MM.1S (cell line): ENCODE data around the gene PSPC1.

Experiments
- DNase-seq: peaks from one replicate; pipeline ENCODE4 v3.0.0-alpha.2; 2015
- H2AFZ ChIP-seq: fragments of 300-600 bp; sonication (generic); 2 replicates; pipeline ENCODE4 v1.6.0; 2016; ENCODE audit warnings: antibody characterized with exemption, low read length
- H3F3A ChIP-seq: fragments of 300-600 bp; sonication (generic); 2 replicates; pipeline ENCODE4 v1.6.1; 2016; ENCODE audit warnings: mild to moderate bottlenecking, antibody characterized with exemption, low read length, moderate library complexity, mixed read lengths; ENCODE audit not compliant: insufficient read depth
- H3K27ac ChIP-seq: fragments of 300-600 bp; sonication (generic); 2 replicates; pipeline ENCODE4 v1.5.1; 2016; ENCODE audit warnings: mild to moderate bottlenecking, low read length
- H3K27me3 ChIP-seq: fragments of 300-600 bp; sonication (generic); replicated peaks from 2 replicates; pipeline ENCODE4 v1.6.0; 2016; ENCODE audit warnings: low read length; ENCODE audit not compliant: insufficient read depth
- H3K36me3 ChIP-seq: fragments of 300-600 bp; sonication (generic); replicated peaks from 2 replicates; pipeline ENCODE4 v1.6.1; 2016; ENCODE audit warnings: mild to moderate bottlenecking, low read length, mixed read lengths; ENCODE audit not compliant: insufficient read depth
- H3K4me1 ChIP-seq: fragments of 300-600 bp; sonication (generic); 2 replicates; pipeline ENCODE4 v1.6.1; 2016; ENCODE audit warnings: low read length, mixed read lengths
- H3K4me2 ChIP-seq: fragments of 300-600 bp; sonication (generic); 2 replicates; pipeline ENCODE4 v1.6.0; 2016; ENCODE audit warnings: low read depth, low read length
- H3K4me3 ChIP-seq: fragments of 300-600 bp; sonication (generic); 2 replicates; pipeline ENCODE4 v1.5.1; 2016; ENCODE audit warnings: low read length, mixed read lengths
- H3K79me2 ChIP-seq: fragments of 300-600 bp; sonication (generic); 2 replicates; pipeline ENCODE4 v1.6.1; 2016; ENCODE audit warnings: mixed run types, low read length, mixed read lengths
- H3K9ac ChIP-seq: fragments of 300-600 bp; sonication (generic); 2 replicates; pipeline ENCODE4 v1.6.1; 2016; ENCODE audit warnings: low read length, mixed read lengths
- H3K9me2 ChIP-seq: fragments of 300-600 bp; sonication (generic); replicated peaks from 2 replicates; pipeline ENCODE4 v1.6.1; 2016; ENCODE audit warnings: mild to moderate bottlenecking, low read length, mixed read lengths; ENCODE audit not compliant: insufficient read depth
- H3K9me3 ChIP-seq: fragments of 300-600 bp; sonication (generic); replicated peaks from 2 replicates; pipeline ENCODE4 v1.6.1; 2016; ENCODE audit warnings: mild to moderate bottlenecking, low read length, mixed read lengths; ENCODE audit not compliant: insufficient read depth
- H4K20me1 ChIP-seq: fragments of 300-600 bp; sonication (generic); 2 replicates; pipeline ENCODE4 v1.6.1; 2016; ENCODE audit warnings: mild to moderate bottlenecking, low read length, moderate library complexity, mixed read lengths; ENCODE audit not compliant: insufficient read depth
- EZH2 ChIP-seq: fragments of 300-600 bp; sonication (generic); optimal IDR thresholded peaks from 2 replicates; pipeline ENCODE3; 2017; ENCODE audit warnings: low read depth, mild to moderate bottlenecking, antibody characterized with exemption, low read length, mixed read lengths
- EZH2phosphoT487 ChIP-seq: fragments of 300-600 bp; sonication (generic); IDR thresholded peaks from 2 replicates; pipeline ENCODE4 v1.6.1; 2018; ENCODE audit warnings: antibody characterized with exemption, low read length
- TF ChIP-seq, protein P1 (sequence below): fragments of 300-600 bp; sonication (generic); IDR thresholded peaks from 2 replicates; pipeline ENCODE4 v1.5.1; 2016; ENCODE audit warnings: antibody characterized with exemption, low read length, mixed read lengths

The PSPC1 gene

DNA sequence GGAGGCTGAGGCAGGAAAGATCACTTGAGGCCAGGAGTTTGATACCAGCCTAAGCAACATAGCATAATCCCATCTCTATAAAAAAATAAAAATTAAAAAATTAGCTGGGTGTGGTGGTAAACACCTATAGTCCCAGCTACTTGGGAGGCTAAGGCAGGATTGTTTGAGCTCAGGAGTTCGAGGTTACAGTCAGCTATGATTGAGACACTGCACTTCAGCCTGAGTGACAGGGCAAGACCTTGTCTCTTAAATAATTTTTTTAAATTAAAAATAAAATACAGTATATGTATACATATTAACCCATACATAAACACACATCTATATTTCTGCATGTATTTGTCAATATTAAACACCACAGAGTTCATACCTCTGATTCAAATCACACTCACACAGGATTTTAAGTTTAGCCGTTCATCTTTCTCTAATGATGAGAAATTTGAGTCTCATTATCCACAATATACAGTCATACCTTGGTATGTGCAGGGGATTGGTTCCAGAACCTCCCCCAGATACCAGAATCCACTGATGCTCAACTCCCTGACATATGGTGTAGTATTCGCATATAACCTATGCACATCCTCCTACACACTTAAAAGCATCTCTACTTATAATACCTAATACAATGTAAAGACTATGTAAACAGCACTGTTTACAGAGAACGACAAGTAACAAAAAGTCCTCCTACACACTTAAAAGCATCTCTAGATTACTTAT is 44.7 kb downstream of the PSPC1 start:
- H3K27me3 ChIP-seq, result no peaks in the 10 kb centered on the region
- no peak overlapping the region for H3K27ac ChIP-seq
- no peak for DNase-seq
- no peaks in the 10 kb centered on the region for H3K9me2 ChIP-seq
- no peaks in the 10 kb centered on the region for H3K36me3 ChIP-seq
- H3K4me3 ChIP-seq, result no peak overlapping the region
- no peaks in the 10 kb centered on the region for H3K9me3 ChIP-seq
- H3K4me1 ChIP-seq, result no peaks in the 10 kb centered on the region
- peaks cover 56% of the 10 kb centered on the region for H3K79me2 ChIP-seq
- TF ChIP-seq EZH2 (no peak), EZH2phosphoT487 (no peak)
- TF ChIP-seq, protein P1, sequence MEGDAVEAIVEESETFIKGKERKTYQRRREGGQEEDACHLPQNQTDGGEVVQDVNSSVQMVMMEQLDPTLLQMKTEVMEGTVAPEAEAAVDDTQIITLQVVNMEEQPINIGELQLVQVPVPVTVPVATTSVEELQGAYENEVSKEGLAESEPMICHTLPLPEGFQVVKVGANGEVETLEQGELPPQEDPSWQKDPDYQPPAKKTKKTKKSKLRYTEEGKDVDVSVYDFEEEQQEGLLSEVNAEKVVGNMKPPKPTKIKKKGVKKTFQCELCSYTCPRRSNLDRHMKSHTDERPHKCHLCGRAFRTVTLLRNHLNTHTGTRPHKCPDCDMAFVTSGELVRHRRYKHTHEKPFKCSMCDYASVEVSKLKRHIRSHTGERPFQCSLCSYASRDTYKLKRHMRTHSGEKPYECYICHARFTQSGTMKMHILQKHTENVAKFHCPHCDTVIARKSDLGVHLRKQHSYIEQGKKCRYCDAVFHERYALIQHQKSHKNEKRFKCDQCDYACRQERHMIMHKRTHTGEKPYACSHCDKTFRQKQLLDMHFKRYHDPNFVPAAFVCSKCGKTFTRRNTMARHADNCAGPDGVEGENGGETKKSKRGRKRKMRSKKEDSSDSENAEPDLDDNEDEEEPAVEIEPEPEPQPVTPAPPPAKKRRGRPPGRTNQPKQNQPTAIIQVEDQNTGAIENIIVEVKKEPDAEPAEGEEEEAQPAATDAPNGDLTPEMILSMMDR, result no peak
- H3F3A ChIP-seq, result no peaks in the 10 kb centered on the region
- H3K9ac ChIP-seq, result no peak overlapping the region
- no peak overlapping the region for H3K4me2 ChIP-seq
- H2AFZ ChIP-seq, result no peak overlapping the region
- H4K20me1 ChIP-seq, result no peaks in the 10 kb centered on the region

DNA sequence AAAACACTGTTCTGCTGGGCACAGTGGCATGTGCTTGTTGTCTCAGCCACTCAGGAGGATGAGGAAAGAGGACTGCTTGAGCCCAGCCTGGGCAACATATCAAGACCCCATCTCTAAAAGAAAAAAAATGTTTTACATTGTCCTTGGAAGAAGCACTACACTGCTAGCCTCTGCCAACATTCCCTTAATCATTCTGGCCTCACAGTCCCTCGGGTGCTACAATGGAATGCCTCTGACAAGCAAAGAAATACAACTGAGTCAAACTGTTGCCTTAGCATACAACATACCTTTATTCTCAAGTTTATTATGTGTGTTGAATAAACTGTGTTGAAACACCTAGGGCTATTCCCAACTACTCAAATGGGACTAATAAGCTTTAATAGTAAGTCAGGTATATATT is 56.1 kb downstream of the PSPC1 start:
- Histone ChIP-seq H3K36me3 (no peaks in the 10 kb centered on the region), H3K79me2 (peaks cover 25% of the 10 kb centered on the region)
- no peak for DNase-seq

DNA sequence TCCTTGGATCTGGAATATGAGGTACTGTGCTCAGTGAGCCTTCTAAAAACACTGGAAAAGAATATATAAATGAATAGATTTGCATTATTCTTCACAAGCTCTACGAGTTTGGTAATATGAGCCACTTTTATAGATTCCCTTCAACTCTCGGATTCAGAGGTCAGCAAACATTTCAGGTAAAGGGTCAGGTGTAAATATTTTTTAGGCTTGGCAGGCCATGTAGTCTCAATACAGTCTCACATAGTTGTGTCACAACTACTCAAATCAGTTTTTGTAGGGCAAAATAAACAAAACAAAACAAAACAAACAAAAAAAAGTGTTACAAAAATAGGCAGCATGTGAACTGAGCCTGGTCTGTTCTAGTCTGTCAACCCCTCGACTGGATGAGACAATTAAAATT is 57.4 kb downstream of the PSPC1 start:
- H3K36me3 ChIP-seq, result no peaks in the 10 kb centered on the region
- H3K27me3 ChIP-seq, result no peaks in the 10 kb centered on the region
- H3K9me3 ChIP-seq, result no peaks in the 10 kb centered on the region
- H3K79me2 ChIP-seq, result peaks cover 21% of the 10 kb centered on the region
- TF ChIP-seq EZH2phosphoT487 (no peak), EZH2 (no peak)
- TF ChIP-seq, protein P1, result no peak
- no peak overlapping the region for H2AFZ ChIP-seq
- H3K27ac ChIP-seq, result no peak overlapping the region
- no peak overlapping the region for H3K4me2 ChIP-seq
- H3K4me1 ChIP-seq, result no peaks in the 10 kb centered on the region
- H3K4me3 ChIP-seq, result no peak overlapping the region
- DNase-seq, result no peak
- no peaks in the 10 kb centered on the region for H3K9me2 ChIP-seq
- H3K9ac ChIP-seq, result no peak overlapping the region
- H4K20me1 ChIP-seq, result no peaks in the 10 kb centered on the region
- H3F3A ChIP-seq, result no peaks in the 10 kb centered on the region

More for the DNA sequence above, 56.1 kb downstream of the PSPC1 start:
- Histone ChIP-seq H3K4me2 (no peak overlapping the region), H3K27ac (no peak overlapping the region), H3K4me3 (no peak overlapping the region), H3K4me1 (no peaks in the 10 kb centered on the region), H3K27me3 (no peaks in the 10 kb centered on the region), H3K9ac (no peak overlapping the region), H3F3A (no peaks in the 10 kb centered on the region), H3K9me2 (no peaks in the 10 kb centered on the region), H4K20me1 (no peaks in the 10 kb centered on the region), H2AFZ (no peak overlapping the region), H3K9me3 (no peaks in the 10 kb centered on the region)
- TF ChIP-seq EZH2 (no peak), EZH2phosphoT487 (no peak)
- TF ChIP-seq, protein P1, result no peak
